OCI-LY3 (cell line): ENCODE data around the gene POU2AF1.

Source experiments
- EZH2phosphoT487 ChIP-seq: fragments of 200-600 bp; shearing (Covaris generic); IDR thresholded peaks from 2 replicates; pipeline ENCODE4 v1.6.1; 2018; ENCODE audit warnings: antibody characterized with exemption, mixed run types, low read depth
- TF ChIP-seq, protein P1 (sequence below): fragments of 200-600, 300-600 bp; sonication (generic); IDR thresholded peaks from 2 replicates; pipeline ENCODE4 v1.5.1; 2014; ENCODE audit warnings: antibody characterized with exemption, low read length, low read depth

DNA sequence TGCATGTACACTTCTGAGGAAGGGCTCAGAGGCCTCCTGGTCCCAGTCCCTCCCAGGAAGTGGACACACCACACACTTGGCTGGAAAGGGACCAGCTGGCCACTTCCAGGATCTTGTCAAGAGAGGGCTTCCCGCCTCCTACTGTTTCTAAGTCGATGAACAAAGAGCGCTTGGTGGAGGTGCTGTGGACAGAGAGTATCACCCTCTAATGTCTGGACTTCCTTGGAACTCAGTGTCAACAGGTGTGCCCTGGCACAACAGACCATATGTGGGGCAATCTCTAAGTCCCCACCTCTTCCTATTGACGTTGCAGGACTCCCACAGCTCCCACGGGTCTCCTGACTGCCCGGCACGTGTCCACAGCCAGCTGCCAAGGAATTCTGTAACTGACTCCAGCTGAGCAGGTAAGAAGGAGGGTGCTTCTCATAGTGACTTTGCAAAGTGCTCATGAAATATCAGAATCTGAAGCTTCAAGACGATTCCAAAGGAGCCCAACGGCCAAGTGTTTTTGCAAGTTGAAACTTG, 16.1 kb downstream of the POU2AF1 start:
- TF ChIP-seq, protein P1, sequence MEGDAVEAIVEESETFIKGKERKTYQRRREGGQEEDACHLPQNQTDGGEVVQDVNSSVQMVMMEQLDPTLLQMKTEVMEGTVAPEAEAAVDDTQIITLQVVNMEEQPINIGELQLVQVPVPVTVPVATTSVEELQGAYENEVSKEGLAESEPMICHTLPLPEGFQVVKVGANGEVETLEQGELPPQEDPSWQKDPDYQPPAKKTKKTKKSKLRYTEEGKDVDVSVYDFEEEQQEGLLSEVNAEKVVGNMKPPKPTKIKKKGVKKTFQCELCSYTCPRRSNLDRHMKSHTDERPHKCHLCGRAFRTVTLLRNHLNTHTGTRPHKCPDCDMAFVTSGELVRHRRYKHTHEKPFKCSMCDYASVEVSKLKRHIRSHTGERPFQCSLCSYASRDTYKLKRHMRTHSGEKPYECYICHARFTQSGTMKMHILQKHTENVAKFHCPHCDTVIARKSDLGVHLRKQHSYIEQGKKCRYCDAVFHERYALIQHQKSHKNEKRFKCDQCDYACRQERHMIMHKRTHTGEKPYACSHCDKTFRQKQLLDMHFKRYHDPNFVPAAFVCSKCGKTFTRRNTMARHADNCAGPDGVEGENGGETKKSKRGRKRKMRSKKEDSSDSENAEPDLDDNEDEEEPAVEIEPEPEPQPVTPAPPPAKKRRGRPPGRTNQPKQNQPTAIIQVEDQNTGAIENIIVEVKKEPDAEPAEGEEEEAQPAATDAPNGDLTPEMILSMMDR: no peak
- no peak for TF ChIP-seq EZH2phosphoT487
